Muscle of leg (tissue), 11 donors: ENCODE data around the gene ANKRD60. TPM values are rescaled to one million over a fixed set of nuclear protein-coding genes. Genes with fewer than 3 reads are reported as not detected.
A peak's percentile ranks its signal among the peaks of the same experiment; 100 is the strongest.

Experiments
- DNase-seq: peaks from one replicate; pipeline ENCODE4 v3.0.0; 2013
- H3K27ac ChIP-seq: one replicate; pipeline ENCODE4 v1.5.1; 2013; ENCODE audit warnings: mild to moderate bottlenecking, low read length, control low read depth
- H3K27me3 ChIP-seq: one replicate; pipeline ENCODE4 v1.6.1; 2013; ENCODE audit warnings: low read length; ENCODE audit not compliant: control insufficient read depth, insufficient read depth
- H3K36me3 ChIP-seq: one replicate; pipeline ENCODE4 v1.6.1; 2013; ENCODE audit warnings: low read length; ENCODE audit not compliant: control insufficient read depth, insufficient read depth
- H3K4me1 ChIP-seq: one replicate; pipeline ENCODE4 v1.6.1; 2013; ENCODE audit warnings: low read length; ENCODE audit not compliant: control insufficient read depth, insufficient read depth
- H3K4me3 ChIP-seq: one replicate; pipeline ENCODE4 v1.5.1; 2013; ENCODE audit warnings: low read length, control low read depth
- H3K9me3 ChIP-seq: replicated peaks from 2 replicates; pipeline ENCODE4 v1.6.1; 2013; ENCODE audit warnings: low read depth, low read length; ENCODE audit not compliant: control insufficient read depth
- WGBS: methylation state at CpG from one replicate; pipeline ENCODE4 v1.1.5; 2013; ENCODE audit warnings: missing lambda C conversion rate; ENCODE audit not compliant: insufficient coverage; 5-methylcytosine and 5-hydroxymethylcytosine counted together
- polyA plus RNA-seq, 8 donors: library from polyadenylated mRNA; unstranded; fragments of 120-200 nt; gene quantifications; one replicate each; pipeline versions ENCODE4 v1.2.1 to v1.2.3, GENCODE V29; 2013; ENCODE audit warnings: inconsistent platforms in 1 of 8, low replicate concordance in 1 of 8; ENCODE audit not compliant: insufficient read length in 8 of 8, insufficient read depth in 1 of 8
- total RNA-seq: library from RNA; stranded (reverse); fragments of 120-200 nt; gene quantifications from one replicate; pipeline ENCODE4 v1.2.4, GENCODE V29; 2013

ANKRD60 gene
- total and polyA plus RNA-seq, 9 donors = not detected

GRCh38 chr20:58236612-58237317 lies 8.3 kb upstream of the ANKRD60 start:
- Histone ChIP-seq H3K27me3 (no peaks in the 10 kb centered on the region), H3K4me1 (no peaks in the 10 kb centered on the region), H3K9me3 (no peaks in the 10 kb centered on the region), H3K4me3 (peak overlapping the region; percentile 41), H3K27ac (no peak overlapping the region), H3K36me3 (peaks cover 7% of the 10 kb centered on the region)
- under 1% methylated on average over 22 of the region's 43 CpGs for WGBS
- peak; percentile 83 for DNase-seq

GRCh38 chr20:58235010-58235409 lies 6.6 kb upstream of the ANKRD60 start:
- no peak for DNase-seq
- H3K27ac ChIP-seq = no peak overlapping the region
- peaks cover 7% of the 10 kb centered on the region for H3K36me3 ChIP-seq
- no peaks in the 10 kb centered on the region for H3K9me3 ChIP-seq
- no peak overlapping the region for H3K4me3 ChIP-seq
- H3K4me1 ChIP-seq = no peaks in the 10 kb centered on the region
- H3K27me3 ChIP-seq = peaks cover 3% of the 10 kb centered on the region
- 80% methylated on average over 4 of the region's 5 CpGs for WGBS

- DNase-seq = no peak
- no peak overlapping the region for H3K27ac ChIP-seq
- H3K36me3 ChIP-seq = peaks cover 5% of the 10 kb centered on the region
- H3K9me3 ChIP-seq = no peaks in the 10 kb centered on the region
- WGBS = 20% methylated on average over 3 of the region's 8 CpGs
- H3K27me3 ChIP-seq = peaks cover 10% of the 10 kb centered on the region
- H3K4me1 ChIP-seq = no peaks in the 10 kb centered on the region
- no peak overlapping the region for H3K4me3 ChIP-seq
These were observed 5.6 kb upstream of the ANKRD60 start for GRCh38 chr20:58233881-58234528.

GRCh38 chr20:58233393-58233792 lies 4.9 kb upstream of the ANKRD60 start:
- WGBS = 95% methylated on average over 7 of the region's 8 CpGs
- no peaks in the 10 kb centered on the region for H3K9me3 ChIP-seq

GRCh38 chr20:58231683-58232082 lies 3.2 kb upstream of the ANKRD60 start:
- Histone ChIP-seq H3K4me1 (peaks cover 5% of the 10 kb centered on the region), H3K36me3 (peaks cover 3% of the 10 kb centered on the region), H3K27me3 (peaks cover 31% of the 10 kb centered on the region), H3K9me3 (no peaks in the 10 kb centered on the region), H3K4me3 (no peak overlapping the region), H3K27ac (no peak overlapping the region)
- peak; percentile 85 for DNase-seq
- 61% methylated on average over 4 of the region's 6 CpGs for WGBS

More at GRCh38 chr20:58233393-58233792, 4.9 kb upstream of the ANKRD60 start:
- Histone ChIP-seq H3K4me1 (peaks cover 5% of the 10 kb centered on the region), H3K4me3 (no peak overlapping the region), H3K36me3 (peaks cover 4% of the 10 kb centered on the region), H3K27ac (no peak overlapping the region), H3K27me3 (peaks cover 15% of the 10 kb centered on the region)
- no peak for DNase-seq

GRCh38 chr20:58229198-58229798 lies 845 bp upstream of the ANKRD60 start:
- WGBS = no CpG with 5 or more reads among the region's 14 CpGs

GRCh38 chr20:58228103-58228483 lies 360 bp downstream of the ANKRD60 start:
- Histone ChIP-seq H3K4me1 (peaks cover 5% of the 10 kb centered on the region), H3K9me3 (no peaks in the 10 kb centered on the region), H3K27ac (no peak overlapping the region), H3K36me3 (no peaks in the 10 kb centered on the region), H3K27me3 (peaks cover 54% of the 10 kb centered on the region), H3K4me3 (no peak overlapping the region)
- 6% methylated on average over 29 of the region's 29 CpGs for WGBS
- DNase-seq = no peak

More at GRCh38 chr20:58229198-58229798, 845 bp upstream of the ANKRD60 start:
- Histone ChIP-seq H3K27ac (no peak overlapping the region), H3K9me3 (no peaks in the 10 kb centered on the region), H3K4me1 (peaks cover 5% of the 10 kb centered on the region), H3K36me3 (peaks cover 3% of the 10 kb centered on the region), H3K27me3 (peaks cover 47% of the 10 kb centered on the region), H3K4me3 (no peak overlapping the region)
- no peak for DNase-seq

GRCh38 chr20:58227391-58228102 lies 906 bp downstream of the ANKRD60 start:
- no peak overlapping the region for H3K4me3 ChIP-seq
- H3K9me3 ChIP-seq = no peaks in the 10 kb centered on the region
- WGBS = 90% methylated on average over 5 of the region's 5 CpGs
- peaks cover 57% of the 10 kb centered on the region for H3K27me3 ChIP-seq
- H3K4me1 ChIP-seq = peaks cover 5% of the 10 kb centered on the region
- H3K27ac ChIP-seq = no peak overlapping the region
- DNase-seq = no peak
- H3K36me3 ChIP-seq = no peaks in the 10 kb centered on the region

- Histone ChIP-seq H3K4me3 (no peak overlapping the region), H3K36me3 (no peaks in the 10 kb centered on the region), H3K9me3 (no peaks in the 10 kb centered on the region), H3K27me3 (peaks cover 72% of the 10 kb centered on the region), H3K4me1 (peaks cover 5% of the 10 kb centered on the region), H3K27ac (no peak overlapping the region)
- WGBS = 53% methylated on average over 12 of the region's 15 CpGs
- DNase-seq = peak; percentile 61
These were observed 2.8 kb downstream of the ANKRD60 start for GRCh38 chr20:58225452-58226200.
